ENCODE data around the gene GPR137B. TPM values are rescaled to one million over a fixed set of nuclear protein-coding genes. Genes with fewer than 3 reads are reported as not detected.
"Not testable (repeated sequence)": the region's sequence is repeated elsewhere in the genome, so short reads cannot be mapped to it uniquely, and the experiment has no call there.

The GPR137B gene
- total RNA-seq, 1 donor from 2014 or later, result 25.2 TPM

DNA sequence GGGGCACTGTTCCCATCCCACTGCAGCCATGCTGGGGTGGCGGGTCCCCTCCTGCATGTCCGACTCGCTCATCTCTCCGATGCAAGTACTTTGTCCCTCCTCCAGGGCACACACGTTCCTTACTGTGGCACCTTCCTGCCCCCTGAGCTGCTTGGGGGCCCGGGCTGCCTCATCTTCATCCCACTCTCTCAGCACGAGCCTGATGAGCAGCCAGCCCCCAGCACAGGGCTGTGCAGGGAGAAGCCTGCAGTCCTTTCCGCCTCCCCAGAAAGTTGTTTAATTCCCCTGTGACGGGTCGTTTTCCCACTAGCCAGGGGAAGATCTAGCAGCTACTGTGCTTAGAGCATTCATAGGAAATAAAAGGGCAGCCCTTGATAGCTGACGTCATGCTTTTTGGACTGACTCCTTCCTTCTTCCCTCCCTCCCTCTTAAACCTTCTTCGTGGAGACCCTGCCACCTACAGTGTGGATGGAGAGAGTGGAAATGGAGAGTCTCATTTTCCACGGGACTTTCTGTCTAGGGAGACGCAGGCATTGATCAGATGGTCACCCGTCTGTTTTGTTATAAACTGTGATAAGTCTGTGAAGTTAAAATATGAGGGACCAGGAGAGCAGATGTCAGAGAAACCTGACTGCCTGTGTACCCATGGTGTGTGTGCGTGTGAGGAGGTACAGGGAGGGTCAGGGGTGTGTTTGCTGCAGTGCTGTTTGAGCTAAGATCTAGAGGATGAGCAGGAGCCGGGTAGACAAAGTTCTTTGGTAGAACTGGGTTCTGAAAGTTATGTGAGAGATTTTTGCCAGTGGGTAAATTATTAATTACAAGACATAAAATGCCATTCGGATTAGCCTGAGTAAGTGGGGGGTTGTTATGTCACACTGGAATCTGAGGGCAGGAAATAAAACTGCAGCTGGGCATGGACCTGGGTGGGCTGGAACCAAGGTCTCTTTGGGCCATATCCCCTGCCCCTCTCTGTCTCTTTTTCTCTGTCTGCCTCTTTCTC, 34.3 kb downstream of the GPR137B start:
- Mint-ChIP-seq H3K4me1 (peaks cover 12% of the 10 kb centered on the region), H3K4me3 (no peak overlapping the region), H3K27me3 (ENCODE audit: low read depth) (no peaks in the 10 kb centered on the region), H3K27ac (no peak overlapping the region), H3K9me3 (no peaks in the 10 kb centered on the region), H3K36me3 (peaks cover 25% of the 10 kb centered on the region)
- TF ChIP-seq, protein P1, sequence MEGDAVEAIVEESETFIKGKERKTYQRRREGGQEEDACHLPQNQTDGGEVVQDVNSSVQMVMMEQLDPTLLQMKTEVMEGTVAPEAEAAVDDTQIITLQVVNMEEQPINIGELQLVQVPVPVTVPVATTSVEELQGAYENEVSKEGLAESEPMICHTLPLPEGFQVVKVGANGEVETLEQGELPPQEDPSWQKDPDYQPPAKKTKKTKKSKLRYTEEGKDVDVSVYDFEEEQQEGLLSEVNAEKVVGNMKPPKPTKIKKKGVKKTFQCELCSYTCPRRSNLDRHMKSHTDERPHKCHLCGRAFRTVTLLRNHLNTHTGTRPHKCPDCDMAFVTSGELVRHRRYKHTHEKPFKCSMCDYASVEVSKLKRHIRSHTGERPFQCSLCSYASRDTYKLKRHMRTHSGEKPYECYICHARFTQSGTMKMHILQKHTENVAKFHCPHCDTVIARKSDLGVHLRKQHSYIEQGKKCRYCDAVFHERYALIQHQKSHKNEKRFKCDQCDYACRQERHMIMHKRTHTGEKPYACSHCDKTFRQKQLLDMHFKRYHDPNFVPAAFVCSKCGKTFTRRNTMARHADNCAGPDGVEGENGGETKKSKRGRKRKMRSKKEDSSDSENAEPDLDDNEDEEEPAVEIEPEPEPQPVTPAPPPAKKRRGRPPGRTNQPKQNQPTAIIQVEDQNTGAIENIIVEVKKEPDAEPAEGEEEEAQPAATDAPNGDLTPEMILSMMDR (IDR thresholded peaks at IDR 0.05; ENCODE audit: unreplicated experiment), result no peak
- DNase-seq (ENCODE audit: low spot score in 2 of 2, unreplicated experiment in 2 of 2), result no peak

GRCh38 chr1:236179634-236180033, 37.3 kb downstream of the GPR137B start:
- H3K27ac Mint-ChIP-seq, result no peak overlapping the region
- no peaks in the 10 kb centered on the region for H3K4me1 Mint-ChIP-seq
- no peaks in the 10 kb centered on the region for H3K9me3 Mint-ChIP-seq
- no peak for DNase-seq (ENCODE audit: low spot score in 2 of 2, unreplicated experiment in 2 of 2)
- H3K36me3 Mint-ChIP-seq, result peaks cover 24% of the 10 kb centered on the region
- H3K27me3 Mint-ChIP-seq (ENCODE audit: low read depth), result no peaks in the 10 kb centered on the region
- TF ChIP-seq, protein P1 (IDR thresholded peaks at IDR 0.05; ENCODE audit: unreplicated experiment), result no peak
- no peak overlapping the region for H3K4me3 Mint-ChIP-seq

DNA sequence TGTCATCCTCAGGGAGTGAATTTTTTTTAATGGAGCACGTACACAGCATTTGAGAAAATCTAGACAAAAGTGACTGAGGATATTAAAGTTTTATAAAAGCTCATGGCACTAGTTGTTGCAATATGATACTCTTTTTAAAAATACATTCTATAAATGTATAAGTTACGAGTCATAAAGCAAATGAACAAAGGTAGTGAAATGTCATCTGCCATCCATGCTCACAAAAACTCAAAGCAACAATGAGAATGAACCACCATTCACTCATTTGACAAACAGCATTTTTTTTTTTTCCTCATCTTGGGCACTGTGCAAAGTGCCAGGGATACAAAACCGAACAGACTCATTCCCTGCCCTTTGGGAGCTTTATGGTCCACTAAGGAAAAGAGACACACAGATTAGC, 38.7 kb downstream of the GPR137B start:
- no peaks in the 10 kb centered on the region for H3K9me3 Mint-ChIP-seq
- H3K4me3 Mint-ChIP-seq, result no peak overlapping the region
- TF ChIP-seq, protein P1 (IDR thresholded peaks at IDR 0.05; ENCODE audit: unreplicated experiment), result no peak
- DNase-seq (ENCODE audit: low spot score in 2 of 2, unreplicated experiment in 2 of 2), result no peak
- no peaks in the 10 kb centered on the region for H3K4me1 Mint-ChIP-seq
- H3K27ac Mint-ChIP-seq, result no peak overlapping the region
- peaks cover 34% of the 10 kb centered on the region for H3K36me3 Mint-ChIP-seq
- no peaks in the 10 kb centered on the region for H3K27me3 Mint-ChIP-seq (ENCODE audit: low read depth)

DNA sequence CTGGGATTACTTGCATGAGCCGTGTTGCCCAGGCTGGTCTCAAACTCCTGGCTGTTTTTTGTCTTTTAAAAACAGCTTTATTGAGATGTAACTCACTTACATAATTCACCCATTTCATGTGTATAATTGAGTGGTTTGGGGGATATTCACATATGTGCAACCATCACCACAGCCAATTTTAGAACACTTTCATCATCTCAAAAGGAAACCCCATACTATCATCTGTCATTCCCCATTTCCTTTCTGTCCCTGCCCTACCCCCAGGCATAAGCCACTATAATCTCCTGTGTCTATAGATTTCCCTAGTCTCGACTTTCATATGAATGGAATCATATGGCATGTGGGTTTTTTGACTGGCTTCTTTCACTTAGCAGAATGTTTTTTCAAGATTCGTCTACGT, 43.3 kb downstream of the GPR137B start:
- Mint-ChIP-seq H3K4me1 (no peaks in the 10 kb centered on the region), H3K36me3 (peaks cover 67% of the 10 kb centered on the region), H3K27ac (no peak overlapping the region), H3K4me3 (no peak overlapping the region), H3K27me3 (ENCODE audit: low read depth) (no peaks in the 10 kb centered on the region), H3K9me3 (peaks cover 22% of the 10 kb centered on the region)
- TF ChIP-seq, protein P1 (IDR thresholded peaks at IDR 0.05; ENCODE audit: unreplicated experiment), result no peak
- DNase-seq (ENCODE audit: low spot score in 2 of 2, unreplicated experiment in 2 of 2), result no peak

DNA sequence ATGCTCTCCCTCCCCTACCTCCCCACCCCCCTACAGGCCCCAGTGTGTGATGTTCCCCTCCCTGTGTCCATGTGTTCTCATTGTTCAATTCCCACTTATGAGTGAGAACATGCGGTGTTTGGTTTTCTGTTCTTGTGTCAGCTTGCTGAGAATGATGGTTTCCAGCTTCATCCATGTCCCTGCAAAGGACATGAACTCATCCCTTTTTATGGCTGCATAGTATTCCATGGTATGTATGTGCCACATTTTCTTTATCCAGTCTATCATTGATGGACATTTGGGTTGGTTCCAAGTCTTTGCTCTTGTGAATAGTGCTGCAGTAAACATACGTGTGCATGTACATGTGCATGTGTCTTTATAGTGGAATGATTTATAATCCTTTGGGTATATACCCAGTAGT, 44.1 kb downstream of the GPR137B start:
- H3K27ac Mint-ChIP-seq; H3K4me1 Mint-ChIP-seq; H3K27me3 Mint-ChIP-seq (ENCODE audit: low read depth); H3K4me3 Mint-ChIP-seq; DNase-seq (ENCODE audit: low spot score in 2 of 2, unreplicated experiment in 2 of 2): not testable (repeated sequence)
- Mint-ChIP-seq H3K36me3 (peaks cover 69% of the 10 kb centered on the region), H3K9me3 (peaks cover 26% of the 10 kb centered on the region)

- H3K4me3 Mint-ChIP-seq; H3K4me1 Mint-ChIP-seq; H3K27me3 Mint-ChIP-seq (ENCODE audit: low read depth); DNase-seq (ENCODE audit: low spot score in 2 of 2, unreplicated experiment in 2 of 2); H3K27ac Mint-ChIP-seq: not testable (repeated sequence)
- Mint-ChIP-seq H3K9me3 (peaks cover 26% of the 10 kb centered on the region), H3K36me3 (peaks cover 82% of the 10 kb centered on the region)
Observed at GRCh38 chr1:236188084-236188483, 45.7 kb downstream of the GPR137B start.
